ENCODE data around the gene SRSF12.
A peak's percentile ranks its signal among the peaks of the same experiment; 100 is the strongest.

SRSF12 gene

GRCh38 chr6:89117211-89118108 lies at the start of gene SRSF12:
Gene SRSF12, minus strand, starts transcription at chr6:89118071. Its CDS starts 184 bp downstream, at chr6:89117887.
- no peak for DNase-seq

DNA sequence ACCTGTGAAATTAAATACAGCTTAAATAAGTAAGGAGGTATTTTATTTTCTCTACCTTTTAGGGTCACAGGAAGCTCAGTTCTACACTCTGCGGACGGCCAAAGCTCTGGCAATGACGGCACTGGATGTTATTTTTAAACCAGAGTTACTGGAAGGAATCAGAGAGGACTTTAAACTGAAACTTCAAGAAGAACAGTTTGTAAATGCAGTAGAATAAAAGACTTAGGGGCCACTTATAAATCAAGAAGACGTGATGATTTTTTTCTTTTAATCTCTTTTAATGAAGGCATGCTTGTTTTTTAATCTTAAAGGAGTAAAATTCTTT lies 44.1 kb upstream of the SRSF12 start:
- DNase-seq, result no peak

DNA sequence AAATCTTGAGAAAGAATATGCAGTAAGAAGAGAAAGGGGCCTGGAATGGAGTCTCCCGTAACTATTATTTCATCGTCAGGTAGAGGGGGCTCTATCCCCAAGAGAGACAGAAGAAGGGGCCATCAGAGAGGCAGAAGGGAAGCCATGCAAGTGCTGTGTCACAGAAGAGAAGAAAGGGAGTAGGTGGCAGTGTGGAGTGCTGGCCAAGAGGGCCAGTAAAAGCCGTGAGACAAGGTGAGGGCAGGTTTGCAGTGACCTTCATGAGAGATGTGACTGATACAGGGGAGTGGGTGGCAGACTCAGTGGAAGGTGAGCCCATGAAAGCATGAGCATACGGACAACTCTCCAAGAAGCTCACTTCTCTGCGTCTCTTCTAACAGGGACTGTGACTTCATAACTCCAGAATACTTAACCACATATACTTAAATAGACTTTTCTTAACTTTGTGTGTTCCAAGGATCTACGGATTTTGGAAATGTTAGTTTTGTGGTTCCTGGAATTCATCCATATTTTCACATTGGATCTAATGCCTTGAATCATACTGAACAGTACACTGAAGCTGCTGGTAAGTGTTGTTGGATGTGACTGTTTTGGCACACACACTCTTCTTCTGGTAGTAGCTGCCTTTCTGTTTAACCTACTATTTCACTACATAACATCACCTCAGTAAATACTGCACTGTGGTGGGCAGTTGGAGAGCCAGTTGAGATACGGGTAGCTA lies 43.6 kb upstream of the SRSF12 start:
- DNase-seq, result no peak

- no peak for DNase-seq
Measured at GRCh38 chr6:89160331-89161092, 42.6 kb upstream of the SRSF12 start.

GRCh38 chr6:89154131-89154530 lies 36.3 kb upstream of the SRSF12 start:
- no peak for DNase-seq

GRCh38 chr6:89148016-89148750 lies 30.3 kb upstream of the SRSF12 start:
- DNase-seq, result no peak

DNA sequence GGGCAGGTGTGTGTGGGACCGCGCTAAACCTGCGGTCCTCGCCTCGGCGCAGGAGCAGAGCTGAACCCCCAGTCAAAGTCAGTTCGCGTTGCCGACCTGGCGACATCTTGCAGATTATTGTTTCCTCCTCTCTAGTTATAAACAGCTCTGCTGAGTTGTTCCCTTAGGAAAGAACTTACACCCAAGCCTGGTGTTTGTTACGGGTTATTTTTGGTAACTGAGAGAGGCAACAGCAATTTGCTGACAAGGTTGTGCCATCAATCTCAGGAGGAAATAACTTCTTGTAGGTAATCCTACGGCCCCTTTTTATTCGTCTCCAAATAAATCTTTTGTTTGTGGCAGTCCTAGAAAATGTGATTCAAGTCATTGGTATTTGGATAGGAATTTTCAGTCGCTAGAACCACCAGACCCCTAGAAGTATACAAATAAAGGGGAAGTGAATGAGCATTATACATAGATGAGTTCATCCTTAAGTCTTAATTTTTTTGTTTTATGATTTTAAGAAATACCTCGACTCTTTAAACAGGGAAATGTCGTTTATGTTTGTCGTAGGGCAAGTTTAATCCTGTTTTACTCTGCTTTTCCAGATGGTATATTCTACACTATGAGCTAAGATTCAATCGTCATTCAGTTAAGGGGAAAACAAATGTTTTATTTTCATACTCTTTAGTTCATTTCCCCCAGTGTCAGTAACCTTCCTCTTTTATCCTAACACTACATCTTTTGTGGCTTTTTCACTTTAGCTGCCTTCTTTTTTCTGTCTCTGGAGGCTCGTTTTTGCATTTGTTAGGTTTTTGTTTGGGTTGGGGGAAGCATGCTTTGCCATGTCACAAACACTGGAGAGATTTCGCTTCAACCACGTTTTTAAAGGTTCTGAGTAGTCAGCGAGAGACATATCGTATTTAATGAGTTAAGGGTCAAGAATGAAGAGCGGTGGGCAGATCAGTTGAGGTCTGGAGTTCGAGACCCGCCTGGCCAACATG lies 29.1 kb upstream of the SRSF12 start:
- DNase-seq, result no peak

DNA sequence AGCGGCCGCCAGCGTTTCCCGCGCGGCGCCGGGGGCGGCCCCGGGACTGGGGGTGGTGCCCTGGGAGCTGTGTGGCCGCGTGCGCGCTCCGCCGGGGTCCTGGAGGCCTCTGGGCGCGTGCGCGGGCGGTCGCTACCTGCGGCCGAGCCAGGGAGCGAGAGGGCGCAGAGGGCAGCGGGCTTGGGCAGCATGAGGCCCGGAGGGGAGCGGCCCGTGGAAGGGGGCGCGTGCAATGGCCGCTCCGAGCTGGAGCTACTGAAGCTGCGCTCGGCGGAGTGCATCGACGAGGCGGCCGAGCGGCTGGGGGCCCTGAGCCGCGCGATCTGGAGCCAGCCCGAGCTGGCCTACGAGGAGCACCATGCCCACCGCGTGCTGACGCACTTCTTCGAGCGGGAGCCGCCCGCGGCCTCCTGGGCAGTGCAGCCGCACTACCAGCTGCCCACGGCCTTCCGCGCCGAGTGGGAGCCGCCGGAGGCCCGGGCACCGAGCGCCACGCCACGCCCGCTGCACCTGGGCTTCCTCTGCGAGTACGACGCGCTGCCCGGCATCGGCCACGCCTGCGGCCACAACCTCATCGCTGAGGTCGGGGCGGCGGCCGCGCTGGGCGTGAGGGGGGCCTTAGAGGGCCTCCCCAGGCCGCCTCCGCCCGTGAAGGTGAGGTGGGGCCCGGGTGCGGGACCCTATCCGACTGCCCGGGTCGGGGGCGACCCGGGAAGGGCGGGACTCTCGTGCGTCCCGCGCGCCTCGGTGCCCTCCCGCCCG lies 28.3 kb upstream of the SRSF12 start, which contains the start of gene PM20D2:
TSS of gene PM20D2 (plus strand) at position 100 of the 762 bp plus-strand sequence. CDS start at position 190, 90 bp downstream.
- peak; percentile 15 for DNase-seq

DNA sequence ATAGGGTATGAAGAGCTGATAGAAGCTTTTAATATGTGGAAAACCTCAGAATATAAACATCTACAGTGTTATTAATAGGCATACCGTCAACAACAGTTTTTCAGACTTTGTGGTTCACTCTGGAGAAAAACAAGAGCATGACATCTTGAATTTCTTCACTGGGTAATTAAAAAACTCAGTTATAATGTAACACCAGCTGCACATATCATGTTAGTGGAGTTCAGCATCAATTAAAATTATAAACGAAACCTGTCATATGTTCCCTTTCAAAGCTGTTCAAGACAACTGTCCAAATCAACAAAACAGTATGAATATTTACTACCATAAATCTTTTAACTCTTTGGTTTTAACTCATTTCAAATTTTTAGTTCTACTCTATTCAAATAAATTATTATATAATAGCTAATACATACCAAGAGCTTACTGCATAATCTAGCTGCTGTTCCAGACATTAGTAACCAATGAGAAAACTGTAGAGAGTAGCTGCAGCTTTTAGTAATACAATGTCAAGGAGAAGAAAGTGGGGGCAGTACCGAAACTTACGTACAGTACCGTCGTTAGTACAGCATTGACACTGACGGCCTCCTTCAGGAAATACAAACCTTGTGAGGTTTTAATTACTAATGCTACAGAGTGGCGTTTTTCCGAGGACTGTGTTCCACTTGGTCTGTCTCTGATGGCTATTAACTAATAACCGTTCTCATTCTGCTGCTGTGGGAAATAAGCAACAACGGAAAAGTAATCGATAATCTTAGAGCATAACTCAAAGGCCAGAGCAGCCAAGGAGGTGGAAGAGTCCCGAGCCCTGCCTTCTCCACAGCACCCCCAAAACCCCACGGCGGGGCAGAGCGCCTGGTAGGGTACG lies 27.5 kb upstream of the SRSF12 start:
- DNase-seq, result no peak

DNA sequence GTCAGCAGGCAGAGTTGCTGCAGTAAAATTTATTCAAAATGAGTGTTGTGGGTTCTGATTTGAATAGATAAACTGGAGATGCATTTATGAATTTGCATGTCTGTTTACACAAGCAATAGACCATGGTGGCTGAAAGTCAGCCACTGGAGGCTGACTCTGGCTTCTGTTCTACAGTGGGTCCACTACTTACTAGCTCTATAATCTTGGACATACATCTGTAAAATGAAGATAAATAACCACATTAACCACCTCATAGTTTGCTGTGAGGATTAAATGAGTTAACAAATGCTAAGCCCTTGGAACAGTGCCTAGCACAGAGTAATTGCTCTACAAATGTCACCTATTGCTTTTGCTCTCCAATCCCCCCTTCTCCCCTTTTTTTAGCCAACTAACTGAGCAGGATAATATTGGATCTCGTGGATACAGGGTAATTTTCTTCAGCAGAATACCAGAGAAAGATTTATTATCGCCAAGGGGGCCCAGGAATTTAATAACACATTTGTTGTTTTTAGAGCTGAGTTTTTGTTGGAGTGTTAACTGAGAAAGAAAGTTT lies 26.6 kb upstream of the SRSF12 start:
- DNase-seq, result no peak

DNA sequence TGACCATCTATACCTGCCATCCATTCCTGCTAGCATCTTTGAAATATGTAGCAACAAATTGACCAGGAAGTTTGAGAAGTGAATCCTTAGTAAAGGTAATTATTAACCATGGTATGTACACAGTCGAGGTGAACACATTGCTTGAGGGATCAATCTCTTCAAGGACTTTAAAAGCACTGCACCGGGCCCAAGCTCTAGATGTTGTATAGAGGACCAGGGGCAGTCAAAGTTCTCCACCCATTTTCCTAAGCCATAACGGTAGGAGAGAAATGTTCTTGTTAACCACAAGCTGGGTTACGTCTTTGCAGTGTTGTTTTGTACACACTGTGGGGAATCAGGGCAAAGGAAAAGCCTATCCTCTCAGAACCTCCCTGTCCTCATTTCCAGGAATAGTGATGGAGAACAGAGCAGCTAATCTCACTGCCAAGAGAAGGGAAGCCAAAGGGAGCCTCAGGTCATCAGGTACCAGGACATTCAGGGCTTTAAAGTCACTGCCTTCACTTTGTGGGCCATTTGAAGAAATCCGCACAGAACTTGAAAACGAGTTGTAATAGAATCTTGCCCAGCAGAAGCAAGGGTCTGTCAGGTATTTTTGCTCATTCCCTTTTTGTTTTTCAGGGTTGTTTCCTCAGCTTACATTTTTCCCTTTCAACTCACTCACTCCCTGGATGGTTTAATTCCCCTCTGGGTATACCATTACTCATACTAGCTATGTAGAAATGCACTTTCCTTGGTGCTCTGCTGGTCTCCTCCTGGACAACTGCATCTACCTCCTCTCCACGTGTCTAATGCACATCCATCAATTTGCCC lies 22.7 kb upstream of the SRSF12 start:
- DNase-seq, result no peak

DNA sequence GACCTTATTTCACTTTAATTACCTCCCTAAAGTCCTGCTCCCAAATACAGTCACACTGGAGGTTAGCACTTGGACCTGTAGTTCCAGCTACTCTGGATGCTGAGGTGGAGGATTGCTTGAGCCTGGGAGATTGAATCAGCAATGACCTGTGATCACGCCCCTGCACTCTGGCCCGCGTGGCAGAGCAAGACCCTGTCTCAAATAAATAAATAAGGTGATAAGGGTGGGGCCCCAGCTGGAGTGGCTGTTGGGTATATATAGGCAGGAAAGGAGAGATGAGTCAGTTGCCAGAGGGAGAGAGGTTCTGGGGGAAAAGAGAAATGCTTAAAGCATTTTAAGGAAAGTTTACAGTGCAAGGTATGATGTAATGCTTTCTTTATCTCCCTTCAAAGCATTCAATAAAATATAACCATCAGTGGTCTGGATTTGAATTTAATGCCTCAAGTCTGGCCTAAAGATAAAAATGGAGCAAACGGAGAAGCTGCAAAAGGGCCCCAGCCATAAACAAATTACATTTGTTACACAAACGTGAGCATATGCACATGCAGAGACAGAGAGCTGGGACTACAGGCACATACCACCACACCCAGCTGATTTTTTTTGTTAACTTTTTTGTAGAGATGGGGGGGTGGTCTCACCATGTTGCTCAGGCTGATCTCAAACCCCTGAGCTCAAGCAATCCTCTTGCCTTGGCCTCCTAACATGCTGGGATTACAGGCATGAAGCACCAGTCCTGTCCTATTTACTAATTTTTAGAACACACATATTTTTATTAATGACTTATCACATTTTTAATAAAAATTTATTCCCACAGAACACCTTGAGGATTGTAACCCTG lies 21.9 kb upstream of the SRSF12 start:
- DNase-seq, result no peak

DNA sequence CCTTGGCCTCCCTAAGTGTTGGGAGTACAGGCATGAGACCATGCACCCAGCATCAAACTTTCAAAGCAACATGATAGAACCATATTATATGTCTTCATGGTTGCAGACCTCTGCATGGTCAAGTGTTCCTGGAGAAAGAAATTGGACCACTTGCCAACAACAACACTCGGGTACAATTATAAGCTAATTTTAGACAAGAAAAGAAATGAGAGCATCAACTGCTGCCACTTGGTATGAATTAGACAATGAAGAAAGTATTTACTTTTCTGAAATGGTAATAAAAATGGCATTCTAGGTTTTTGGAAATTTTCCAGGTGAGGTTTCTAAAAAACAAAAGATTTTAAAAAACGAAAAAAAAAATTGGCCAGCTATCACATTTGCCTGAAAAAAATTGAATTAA lies 20.3 kb upstream of the SRSF12 start:
- DNase-seq, result no peak

DNA sequence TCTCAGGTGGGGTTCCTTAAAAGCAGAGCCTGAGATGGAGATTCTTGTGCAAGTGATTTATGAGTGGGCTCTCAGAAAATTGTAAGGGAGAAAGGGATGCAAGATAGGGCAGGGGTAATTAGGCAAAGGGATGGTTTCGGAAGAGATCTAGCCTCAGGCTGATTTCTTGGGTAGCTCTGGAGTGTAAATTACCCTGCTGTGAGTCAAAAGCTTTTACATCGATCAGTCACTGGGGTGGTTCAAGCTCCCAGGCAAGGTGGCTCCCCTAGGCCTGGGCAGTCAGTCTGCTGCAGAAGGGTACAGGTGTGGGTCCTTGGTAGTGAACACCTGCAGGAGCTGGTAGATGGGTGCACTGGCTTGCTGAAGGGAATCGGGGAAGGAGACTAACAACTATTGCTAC lies 16.9 kb upstream of the SRSF12 start:
- no peak for DNase-seq

DNA sequence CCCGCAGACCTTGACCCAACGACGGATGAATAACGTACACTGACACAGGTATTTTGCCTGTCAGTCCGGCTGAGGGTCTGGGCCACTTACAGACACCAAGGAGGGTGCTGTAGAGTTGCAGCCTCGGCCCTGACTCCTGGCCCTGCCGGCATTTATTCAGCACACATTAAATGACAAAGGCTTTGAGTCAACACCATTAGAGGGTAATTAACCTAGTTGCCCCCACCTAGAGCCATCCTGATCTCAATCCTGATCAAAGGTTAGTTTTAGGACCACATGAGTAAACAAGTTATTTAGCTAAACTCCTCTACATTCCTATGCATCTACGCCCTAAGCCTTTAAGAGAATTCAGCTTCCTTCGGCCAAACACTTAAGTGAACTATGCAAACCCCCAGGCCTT lies 16.1 kb upstream of the SRSF12 start:
- DNase-seq, result no peak

DNA sequence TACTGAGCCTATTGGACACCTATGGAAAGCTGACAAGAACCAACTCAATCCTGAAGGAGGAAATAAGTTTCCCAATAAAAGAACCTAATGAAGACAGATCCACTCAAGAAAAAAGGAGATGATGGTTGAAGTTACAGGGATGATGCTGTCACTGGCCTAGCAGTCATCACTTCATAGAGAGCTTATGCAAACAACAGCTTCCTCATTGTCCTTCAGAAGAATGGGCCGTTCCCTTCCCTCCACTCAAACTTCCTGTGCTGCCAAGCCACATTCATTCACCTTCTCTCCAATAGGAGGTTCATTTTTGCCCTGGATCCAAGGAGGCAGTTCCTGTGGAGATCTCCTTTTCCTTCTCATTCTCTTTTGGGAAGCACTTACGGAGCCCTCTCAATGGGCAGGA lies 14.2 kb upstream of the SRSF12 start:
- DNase-seq, result no peak

DNA sequence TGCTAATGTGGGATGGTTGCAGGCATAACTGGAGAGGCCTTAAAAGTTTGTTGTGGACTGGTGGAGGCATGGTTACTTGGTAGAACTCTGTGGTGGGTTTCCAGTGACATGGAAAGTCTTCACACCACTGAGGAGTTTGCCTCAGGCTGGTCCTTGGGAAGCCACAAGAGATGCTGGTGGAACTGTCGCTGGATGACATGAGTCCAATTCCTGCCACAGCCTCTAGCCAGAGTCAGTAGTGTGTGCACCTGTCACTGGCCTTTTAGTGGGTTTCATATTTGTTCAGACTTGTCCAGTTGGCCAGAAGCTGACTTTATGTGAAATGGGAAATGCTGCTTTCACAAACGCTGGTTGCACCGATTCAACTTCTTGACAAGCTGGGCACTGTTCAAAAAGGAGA lies 13.7 kb upstream of the SRSF12 start:
- no peak for DNase-seq

Measured in NCI-H1694 (cell line).